ENCODE measurements around the gene LCP1.

- TF ChIP-seq YY1 (IDR thresholded peaks at IDR 0.05; ENCODE audit: insufficient read depth, insufficient read length) (no peak), ZNF274 (IDR thresholded peaks at IDR 0.05; ENCODE audit: low read depth, low read length) (no peak)
Observed at GRCh38 chr13:46131705-46132104, 50.3 kb downstream of the LCP1 start.
